ENCODE measurements around the gene SPINT2. TPM values are rescaled to one million over a fixed set of nuclear protein-coding genes. Genes with fewer than 3 reads are reported as not detected.

SPINT2 gene
- total RNA-seq, 1 donor from 2014 or later, result 202 TPM

DNA sequence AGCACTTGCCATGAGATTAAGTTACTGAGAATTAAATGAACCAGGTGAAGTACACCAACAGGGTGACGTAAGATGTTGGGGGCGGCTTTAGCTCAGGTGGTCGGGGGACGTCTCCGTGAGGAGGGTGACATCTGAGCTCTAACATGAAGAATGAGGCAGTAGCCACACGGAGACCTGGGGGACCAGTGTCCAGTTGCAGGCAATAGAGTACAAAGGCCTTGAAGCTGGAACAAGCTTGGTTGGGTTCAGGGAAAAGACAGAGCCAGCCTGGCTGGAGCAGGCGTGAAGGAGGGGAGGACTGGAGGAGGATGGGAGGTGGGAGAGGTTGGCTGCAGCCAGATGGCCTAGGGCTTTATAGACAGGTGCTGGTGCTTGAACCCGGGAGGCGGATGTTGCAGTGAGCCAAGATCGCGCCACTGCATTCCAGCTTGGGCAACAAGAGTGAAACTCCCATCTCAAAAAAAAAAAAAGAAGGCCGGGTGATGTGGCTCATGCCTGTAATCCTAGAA is 1.6 kb downstream of the SPINT2 start:
- Histone ChIP-seq H3K4me1 (peaks cover 46% of the 10 kb centered on the region), H3K4me3 (peak overlapping the region; percentile 76), H3K27me3 (ENCODE audit: low read depth) (no peaks in the 10 kb centered on the region), H3K36me3 (no peaks in the 10 kb centered on the region), H3K27ac (peak overlapping the region; percentile 93), H3K9me3 (no peaks in the 10 kb centered on the region)
- ATAC-seq, result no peak
- intact Hi-C loops (cut with DNase I), result no loop called here
- no peak for DNase-seq
- TF ChIP-seq, protein P1, sequence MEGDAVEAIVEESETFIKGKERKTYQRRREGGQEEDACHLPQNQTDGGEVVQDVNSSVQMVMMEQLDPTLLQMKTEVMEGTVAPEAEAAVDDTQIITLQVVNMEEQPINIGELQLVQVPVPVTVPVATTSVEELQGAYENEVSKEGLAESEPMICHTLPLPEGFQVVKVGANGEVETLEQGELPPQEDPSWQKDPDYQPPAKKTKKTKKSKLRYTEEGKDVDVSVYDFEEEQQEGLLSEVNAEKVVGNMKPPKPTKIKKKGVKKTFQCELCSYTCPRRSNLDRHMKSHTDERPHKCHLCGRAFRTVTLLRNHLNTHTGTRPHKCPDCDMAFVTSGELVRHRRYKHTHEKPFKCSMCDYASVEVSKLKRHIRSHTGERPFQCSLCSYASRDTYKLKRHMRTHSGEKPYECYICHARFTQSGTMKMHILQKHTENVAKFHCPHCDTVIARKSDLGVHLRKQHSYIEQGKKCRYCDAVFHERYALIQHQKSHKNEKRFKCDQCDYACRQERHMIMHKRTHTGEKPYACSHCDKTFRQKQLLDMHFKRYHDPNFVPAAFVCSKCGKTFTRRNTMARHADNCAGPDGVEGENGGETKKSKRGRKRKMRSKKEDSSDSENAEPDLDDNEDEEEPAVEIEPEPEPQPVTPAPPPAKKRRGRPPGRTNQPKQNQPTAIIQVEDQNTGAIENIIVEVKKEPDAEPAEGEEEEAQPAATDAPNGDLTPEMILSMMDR (IDR thresholded peaks at IDR 0.05), result no peak

DNA sequence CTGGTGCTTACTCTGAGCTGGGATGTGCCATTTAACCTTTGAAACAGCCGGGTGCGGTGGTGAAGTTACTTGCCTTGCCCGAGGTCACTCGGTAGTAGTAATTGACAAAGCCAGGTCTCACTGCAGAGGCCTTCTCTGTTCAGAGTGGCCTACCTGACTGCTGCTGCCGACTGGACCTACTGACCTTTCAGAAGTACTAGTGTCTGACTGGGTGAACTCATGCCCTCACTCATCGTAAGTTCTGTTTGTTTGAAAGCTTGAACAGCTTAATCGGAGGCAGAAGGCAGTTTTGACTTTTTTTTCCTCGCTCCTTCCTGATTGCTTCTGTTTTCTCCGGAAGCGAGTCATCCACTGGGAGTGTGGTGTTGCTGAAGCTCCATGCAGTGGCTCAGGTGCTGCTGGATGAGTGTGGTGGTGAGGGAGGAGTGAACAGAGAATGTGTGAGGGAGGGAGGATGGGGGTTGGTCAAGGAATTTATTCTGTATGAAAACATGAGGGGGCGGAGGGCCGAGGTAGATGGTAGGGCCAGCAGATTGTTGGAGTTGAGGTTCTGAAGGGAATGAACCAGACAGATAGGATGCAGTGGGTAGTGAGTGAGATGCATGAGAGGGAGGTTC is 2.7 kb downstream of the SPINT2 start:
- no peaks in the 10 kb centered on the region for H3K9me3 ChIP-seq
- peaks cover 50% of the 10 kb centered on the region for H3K4me1 ChIP-seq
- no peaks in the 10 kb centered on the region for H3K27me3 ChIP-seq (ENCODE audit: low read depth)
- TF ChIP-seq, protein P1 (IDR thresholded peaks at IDR 0.05), result no peak
- ATAC-seq (no peak), DNase-seq (no peak)
- intact Hi-C loops (cut with DNase I), result no loop called here
- no peaks in the 10 kb centered on the region for H3K36me3 ChIP-seq
- peak overlapping the region; percentile 93 for H3K27ac ChIP-seq
- H3K4me3 ChIP-seq, result peak overlapping the region; percentile 76

DNA sequence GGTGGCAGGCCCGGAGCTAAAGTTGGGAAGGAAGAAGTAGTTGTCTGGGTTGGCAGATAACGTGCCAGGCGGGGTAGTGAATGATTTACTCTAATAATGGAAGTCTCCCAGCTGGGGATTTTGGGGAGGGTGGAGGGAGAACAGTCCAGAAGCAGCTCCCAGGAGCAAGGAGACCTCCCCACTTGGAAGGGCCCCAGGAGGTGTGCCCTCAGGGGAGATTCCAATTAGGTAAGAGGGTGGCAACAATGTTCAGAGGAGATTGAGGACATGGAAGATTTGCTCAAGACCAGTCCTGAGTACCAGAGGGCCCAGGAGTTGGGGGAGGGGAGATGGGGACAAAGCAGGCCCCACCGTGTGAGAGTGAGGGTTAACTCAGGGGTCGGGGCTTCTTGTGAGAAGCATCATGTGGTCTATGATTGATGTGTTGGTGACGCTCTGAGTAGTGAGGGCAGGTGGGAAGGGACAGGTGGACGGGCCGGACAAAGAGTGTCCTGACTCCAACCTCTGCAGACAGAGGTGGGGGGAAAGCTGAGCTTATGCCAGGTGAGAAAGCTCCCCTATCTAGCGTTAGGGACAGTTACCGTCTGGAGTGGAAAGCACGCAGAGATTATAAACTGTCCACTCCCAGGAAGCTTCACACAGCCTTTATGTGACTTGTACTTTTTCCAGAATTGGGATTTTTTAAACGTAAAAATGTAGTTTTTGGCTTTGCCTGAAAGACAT is 3.5 kb downstream of the SPINT2 start:
- DNase-seq (peak; percentile 65), ATAC-seq (peak; percentile 24 to 25)
- no peaks in the 10 kb centered on the region for H3K27me3 ChIP-seq (ENCODE audit: low read depth)
- no peaks in the 10 kb centered on the region for H3K9me3 ChIP-seq
- H3K27ac ChIP-seq, result peak overlapping the region; percentile 93
- intact Hi-C loops (cut with DNase I), result no loop called here
- peaks cover 50% of the 10 kb centered on the region for H3K4me1 ChIP-seq
- H3K4me3 ChIP-seq, result peak overlapping the region; percentile 76
- no peaks in the 10 kb centered on the region for H3K36me3 ChIP-seq
- TF ChIP-seq, protein P1 (IDR thresholded peaks at IDR 0.05), result no peak

DNA sequence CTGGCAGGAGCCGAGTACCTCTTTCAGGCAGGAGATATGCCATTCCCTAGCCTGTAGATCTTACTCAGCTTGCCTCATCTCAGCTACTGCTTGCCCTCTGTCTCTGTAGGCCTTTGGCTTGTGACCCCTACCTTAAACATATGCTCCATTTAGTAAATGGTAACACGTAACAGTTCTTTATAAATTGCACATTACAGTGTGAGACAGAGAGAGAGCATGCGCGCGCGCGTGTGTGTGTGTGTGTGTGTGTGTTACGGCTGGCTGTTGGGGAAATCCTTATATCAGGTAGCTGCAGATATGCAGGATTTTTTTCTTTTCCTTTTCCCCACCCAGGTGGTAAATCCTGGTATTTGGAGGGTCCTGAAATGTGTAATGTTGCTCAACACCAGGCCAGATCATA is 4.2 kb downstream of the SPINT2 start:
- ATAC-seq, result no peak
- Histone ChIP-seq H3K27ac (no peak overlapping the region), H3K27me3 (ENCODE audit: low read depth) (no peaks in the 10 kb centered on the region), H3K36me3 (no peaks in the 10 kb centered on the region), H3K4me1 (peaks cover 48% of the 10 kb centered on the region), H3K9me3 (no peaks in the 10 kb centered on the region), H3K4me3 (no peak overlapping the region)
- TF ChIP-seq, protein P1 (IDR thresholded peaks at IDR 0.05), result no peak
- no peak for DNase-seq
- intact Hi-C loops (cut with DNase I), result no loop called here

- intact Hi-C loops (cut with DNase I), result no loop called here
- H3K4me1 ChIP-seq, result peaks cover 57% of the 10 kb centered on the region
- no peak for ATAC-seq
- H3K4me3 ChIP-seq, result no peak overlapping the region
- H3K27ac ChIP-seq, result no peak overlapping the region
- TF ChIP-seq, protein P1 (IDR thresholded peaks at IDR 0.05), result no peak
- H3K36me3 ChIP-seq, result no peaks in the 10 kb centered on the region
- no peaks in the 10 kb centered on the region for H3K27me3 ChIP-seq (ENCODE audit: low read depth)
- no peaks in the 10 kb centered on the region for H3K9me3 ChIP-seq
- no peak for DNase-seq
Observed at GRCh38 chr19:38270587-38271167, 6.3 kb downstream of the SPINT2 start.

Data from lower lobe of right lung (tissue), 2 donors.